Putamen (tissue), 1 donor: ENCODE measurements around the gene DLG3.

Source experiments
- DNase-seq: peaks from one replicate; pipeline ENCODE4 v3.0.0-alpha.2; 2016; ENCODE audit warnings: low spot score

The DLG3 gene

DNA sequence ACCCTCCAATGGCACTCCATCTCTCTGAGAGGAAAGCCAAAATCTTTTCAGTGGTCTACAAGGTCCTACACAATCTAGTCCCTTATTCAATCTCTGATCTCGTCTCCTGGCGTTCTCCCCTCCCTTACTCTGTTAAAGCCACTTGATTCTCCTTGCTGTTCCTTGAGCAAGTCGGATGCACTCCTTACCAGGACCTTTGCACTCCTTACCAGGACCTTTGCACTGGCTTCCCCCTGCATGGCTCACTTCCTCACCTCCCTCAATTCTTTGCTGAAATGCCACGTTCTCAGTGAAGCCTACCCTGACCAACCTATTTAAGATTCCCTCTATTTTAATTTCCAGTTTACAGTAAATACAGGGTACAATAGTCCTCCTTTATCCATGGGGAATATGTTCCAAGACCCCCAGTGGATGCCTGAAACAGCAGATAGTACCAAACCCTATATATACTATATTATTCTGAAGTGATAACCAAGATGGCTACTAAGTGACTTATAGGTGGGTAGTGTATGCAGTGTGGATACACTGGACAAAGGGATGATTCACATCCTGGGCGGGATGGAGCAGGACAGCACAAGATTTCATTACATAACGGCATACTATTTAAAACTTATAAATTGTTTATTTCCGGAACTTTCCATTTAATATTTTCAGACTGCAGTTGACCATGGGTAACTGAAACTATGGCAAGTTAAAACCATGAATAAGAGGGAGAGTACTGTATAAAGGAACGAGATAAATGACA lies 6.5 kb upstream of the DLG3 start:
- DNase-seq: no peak

DNA sequence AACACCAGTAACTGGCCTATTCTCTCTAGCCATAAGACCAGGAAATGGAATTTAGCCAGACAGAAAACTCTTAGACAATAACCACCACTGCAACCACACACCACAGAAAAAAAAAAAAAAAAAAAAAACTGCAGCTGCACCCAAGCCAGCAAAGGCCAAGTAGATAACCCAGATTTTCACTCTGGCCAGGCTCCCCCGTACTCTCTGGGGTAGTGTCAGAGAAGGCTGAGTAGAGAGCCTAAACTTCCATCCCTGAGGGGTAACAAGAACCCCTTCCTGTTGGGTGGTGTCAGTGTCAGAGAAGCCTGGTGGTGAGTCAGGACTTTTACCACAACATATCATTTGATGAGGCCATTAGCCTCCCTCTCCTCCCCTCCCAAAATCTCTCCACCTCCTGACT lies 5.6 kb upstream of the DLG3 start:
- DNase-seq: no peak

DNA sequence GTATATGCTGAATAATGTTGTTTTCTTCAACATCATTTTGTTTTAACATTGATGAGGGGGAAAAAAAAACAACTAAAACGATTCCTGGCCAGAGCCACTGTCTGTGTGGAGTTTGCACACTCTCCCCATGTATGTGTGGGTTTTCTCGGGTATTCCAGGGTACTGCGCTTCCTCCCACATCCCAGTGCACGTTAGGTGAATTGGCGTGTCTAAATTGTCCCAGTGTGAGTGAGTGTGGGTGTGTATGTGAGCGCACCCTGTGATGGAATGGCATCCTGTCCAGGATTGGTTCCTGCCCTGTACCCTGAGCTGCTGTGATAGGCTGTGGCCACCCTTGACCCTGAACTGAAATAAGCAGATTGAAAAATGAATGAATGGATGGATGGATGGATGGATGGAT lies 2.4 kb upstream of the DLG3 start:
- DNase-seq: no peak

- no peak for DNase-seq
These were observed 466 bp downstream of the DLG3 start for GRCh38 chrX:70444946-70445656.

DNA sequence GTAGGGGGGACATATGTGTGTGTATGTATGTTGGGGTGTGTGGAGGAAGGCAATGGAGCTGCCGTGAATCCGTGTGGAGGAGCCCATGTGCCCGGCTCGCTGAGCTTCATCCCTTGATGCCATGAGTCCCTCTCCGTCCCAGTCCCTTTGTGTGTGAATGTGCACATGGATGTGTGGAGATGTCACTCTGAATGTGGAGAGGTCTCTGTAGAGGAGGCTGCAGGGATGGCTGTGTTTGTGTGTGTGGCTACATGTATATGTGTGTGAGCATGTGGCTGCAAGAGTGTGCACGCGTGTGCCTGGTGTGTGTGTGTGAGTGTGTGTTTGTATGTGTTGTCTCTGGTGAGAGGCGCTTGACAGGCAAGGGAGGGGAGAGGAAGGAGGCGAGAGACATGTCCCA lies 1.3 kb downstream of the DLG3 start:
- no peak for DNase-seq

GRCh38 chrX:70446380-70447350 lies 2.0 kb downstream of the DLG3 start:
- no peak for DNase-seq

DNA sequence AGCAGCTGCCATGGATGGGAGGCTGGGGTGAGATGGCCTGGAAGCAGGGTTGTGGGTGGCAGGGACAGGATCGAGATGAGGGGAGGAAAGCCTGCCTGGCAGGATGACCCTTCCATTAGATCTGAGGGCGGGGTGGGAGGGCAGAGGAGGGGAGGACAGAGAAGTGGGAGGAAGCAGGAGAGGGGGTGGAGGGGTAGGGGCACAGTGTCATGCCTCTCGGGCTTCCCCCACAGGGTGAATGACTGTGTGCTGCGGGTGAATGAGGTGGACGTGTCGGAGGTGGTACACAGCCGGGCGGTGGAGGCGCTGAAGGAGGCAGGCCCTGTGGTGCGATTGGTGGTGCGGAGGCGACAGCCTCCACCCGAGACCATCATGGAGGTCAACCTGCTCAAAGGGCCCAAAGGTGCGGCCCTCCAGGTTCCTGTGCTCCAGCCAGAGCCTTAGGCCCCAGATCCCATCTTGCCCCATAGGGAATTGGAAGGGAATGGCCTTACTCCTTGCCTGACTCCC lies 4.9 kb downstream of the DLG3 start:
- no peak for DNase-seq

- no peak for DNase-seq
These were observed 7.6 kb downstream of the DLG3 start for GRCh38 chrX:70452143-70452733.

DNA sequence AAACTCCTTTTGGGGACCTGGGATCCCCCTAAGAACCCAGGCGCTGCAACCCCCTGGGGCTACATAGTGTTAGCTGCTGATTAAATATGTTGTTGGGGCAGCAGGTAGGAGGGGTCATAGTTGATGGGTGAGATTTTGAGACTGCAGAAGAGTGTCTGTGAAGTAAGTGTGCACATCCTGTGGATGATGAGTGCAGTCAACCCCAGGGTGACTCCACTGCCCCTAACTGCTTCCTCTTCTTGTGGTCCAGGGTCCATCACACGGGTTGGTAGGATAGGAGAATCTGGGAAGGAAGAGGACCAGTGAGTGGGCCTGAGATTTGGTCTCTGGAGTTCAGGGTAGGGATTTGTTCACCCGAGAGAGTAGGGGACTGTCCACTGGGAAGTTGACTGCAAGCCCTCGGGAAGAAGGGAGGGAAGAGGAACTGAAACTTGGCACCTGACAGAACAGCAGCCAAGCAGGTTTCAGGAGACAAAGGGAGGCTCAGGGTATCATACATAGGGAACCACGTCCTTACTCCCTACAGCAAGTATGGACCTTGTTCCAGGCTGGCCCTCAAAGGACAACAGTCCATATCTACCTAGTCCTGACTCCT lies 8.5 kb downstream of the DLG3 start:
- no peak for DNase-seq

- DNase-seq: no peak
These were observed 10.1 kb downstream of the DLG3 start for GRCh38 chrX:70454441-70455365.

DNA sequence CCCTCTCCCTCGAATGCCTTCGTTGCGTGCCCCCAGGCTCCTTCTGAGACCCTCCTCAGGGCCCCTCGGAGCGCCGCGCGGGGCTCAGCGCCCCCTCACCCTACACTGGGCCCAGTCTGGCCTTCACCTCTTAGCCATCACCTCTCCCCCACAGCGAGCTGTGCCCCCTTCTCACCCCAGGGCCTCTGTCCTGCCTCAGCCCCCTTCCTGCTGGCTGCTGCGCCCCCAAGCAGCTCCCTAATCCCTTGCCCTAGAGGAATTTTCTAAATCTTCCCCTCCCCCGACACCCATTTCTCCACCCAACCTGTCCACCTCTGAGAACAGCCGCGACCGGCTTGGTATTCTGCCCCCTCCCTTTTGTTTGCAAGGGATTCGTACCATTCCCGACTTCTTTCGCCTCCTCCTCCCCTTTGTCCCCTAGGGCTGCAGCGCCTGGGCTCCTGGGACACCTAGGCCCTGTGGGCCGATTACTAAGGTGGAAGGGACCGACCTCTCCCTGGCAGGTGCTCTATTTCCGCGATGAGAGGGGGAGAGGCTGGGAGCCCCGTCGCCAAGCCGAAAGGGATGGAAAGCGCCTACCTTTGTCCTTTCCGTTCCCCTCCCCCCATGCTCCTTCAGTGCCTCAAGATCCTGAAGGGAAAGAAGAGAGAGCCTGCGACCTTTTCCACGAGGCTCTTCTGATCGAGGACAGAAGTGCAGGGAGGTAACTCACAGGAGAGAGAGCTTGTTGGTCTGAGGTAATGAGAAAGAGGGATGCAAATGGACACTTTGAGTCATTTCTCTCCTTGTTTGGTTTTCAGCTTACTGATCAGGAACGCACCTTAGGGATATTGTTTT lies 10.9 kb downstream of the DLG3 start:
- DNase-seq: no peak

DNA sequence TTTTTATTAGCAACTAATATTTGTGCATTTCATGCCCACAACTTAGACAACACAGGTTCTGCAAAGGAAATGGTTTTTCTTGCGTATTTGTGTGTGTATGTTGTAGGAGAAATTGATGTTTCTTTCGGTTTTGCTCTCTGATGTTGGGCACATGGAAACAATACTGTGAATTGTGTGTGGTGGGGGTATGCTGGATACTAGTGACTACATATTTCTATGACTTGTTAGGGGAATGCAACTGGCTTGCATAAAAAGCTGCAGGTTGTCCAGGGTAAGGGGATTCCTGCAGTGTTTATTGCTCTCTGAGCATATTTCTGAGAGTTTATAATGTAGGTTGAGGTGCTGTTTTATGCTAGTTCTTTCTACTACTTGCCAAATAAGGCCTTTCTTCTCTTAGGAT lies 11.6 kb downstream of the DLG3 start:
- DNase-seq: no peak

- no peak for DNase-seq
These were observed 16.4 kb downstream of the DLG3 start for GRCh38 chrX:70461026-70461425.

DNA sequence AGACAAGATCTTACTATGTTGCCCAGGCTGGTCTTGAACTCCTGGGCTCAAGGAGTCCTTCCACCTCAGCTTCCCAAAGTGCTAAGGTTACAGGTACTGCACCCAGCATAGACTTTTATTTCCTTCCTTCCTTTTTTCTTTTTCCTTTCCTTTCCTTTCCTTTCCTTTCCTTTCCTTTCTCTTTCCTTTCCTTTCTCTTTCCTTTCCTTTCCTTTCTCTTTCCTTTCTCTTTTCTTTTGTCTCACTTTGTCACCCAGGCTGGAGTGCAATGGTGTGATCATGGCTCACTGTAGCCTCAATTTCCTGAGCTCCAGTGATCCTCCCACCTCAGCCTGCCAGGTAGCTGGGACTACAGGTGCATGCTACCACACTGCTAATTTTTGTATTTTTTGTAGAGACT lies 19.4 kb downstream of the DLG3 start:
- no peak for DNase-seq

- DNase-seq: no peak
These were observed 22.3 kb downstream of the DLG3 start for GRCh38 chrX:70466968-70467367.

DNA sequence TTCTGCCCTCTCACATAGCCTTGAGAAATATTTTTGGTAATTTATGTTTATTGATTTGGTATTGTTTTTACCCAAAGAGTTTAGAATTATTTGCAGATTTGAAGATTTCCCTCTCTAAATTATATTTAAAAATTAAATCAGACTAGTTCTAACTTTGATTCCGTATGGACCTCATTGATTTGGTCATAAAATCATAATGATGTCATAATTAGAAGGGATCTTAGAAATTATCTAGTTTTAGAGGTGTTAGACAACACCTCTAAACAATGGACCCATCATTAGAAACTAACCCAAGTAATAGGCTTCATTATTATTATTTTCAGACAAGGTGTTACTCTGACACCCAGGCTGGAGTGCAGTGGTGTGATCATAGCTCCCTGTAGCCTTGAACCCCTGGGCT lies 24.1 kb downstream of the DLG3 start:
- DNase-seq: no peak

- no peak for DNase-seq
These were observed 26.2 kb downstream of the DLG3 start for GRCh38 chrX:70470850-70471289.

DNA sequence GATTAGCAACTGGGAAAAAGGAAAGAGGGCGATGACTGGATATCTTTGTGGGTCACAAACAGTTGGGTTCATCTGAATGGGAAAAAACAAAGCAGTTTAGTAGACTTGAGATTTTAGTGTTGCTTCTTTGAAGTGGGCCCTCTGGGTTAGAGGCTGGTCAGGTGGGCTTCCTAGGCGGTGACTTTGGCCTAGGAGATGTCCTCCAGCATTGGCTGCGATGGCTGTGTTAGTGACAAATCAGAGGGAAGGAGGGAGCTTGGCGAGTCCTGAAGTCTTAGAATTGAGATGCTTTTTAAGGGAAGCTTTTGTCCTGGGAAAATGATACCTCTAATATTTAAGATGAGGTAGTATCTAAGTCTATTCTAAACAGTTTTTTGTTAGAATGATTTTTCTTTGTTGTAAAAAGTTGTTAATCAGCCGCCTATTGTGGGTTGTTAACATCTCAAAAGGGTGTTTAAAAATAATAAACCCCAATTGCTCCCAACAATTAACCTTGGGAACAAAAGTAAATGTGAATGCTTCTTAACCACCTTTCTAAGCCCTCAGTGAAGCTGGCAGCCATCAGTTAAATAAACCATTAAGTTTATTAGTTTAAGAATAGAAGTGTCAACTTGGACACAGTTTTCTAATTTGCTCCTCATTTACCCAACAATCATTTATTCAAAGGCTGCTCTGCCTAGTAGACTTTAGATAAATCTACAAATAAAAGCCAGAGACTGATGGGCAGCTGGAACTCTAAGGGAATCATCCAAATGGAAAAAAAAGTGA lies 31.7 kb downstream of the DLG3 start:
- DNase-seq: no peak
